ENCODE results near the gene SVIL.
"Not testable (repeated sequence)": the region's sequence is repeated elsewhere in the genome, so short reads cannot be mapped to it uniquely, and the experiment has no call there.

Gene SVIL

GRCh38 chr10:29648983-29649268, 14.2 kb upstream of the SVIL start:
- DNase-seq (ENCODE audit: low read depth): no peak

GRCh38 chr10:29648114-29648982, 13.6 kb upstream of the SVIL start:
- no peak for DNase-seq (ENCODE audit: low read depth)

- no peak for DNase-seq (ENCODE audit: low read depth)
Observed at GRCh38 chr10:29647478-29647877, 12.7 kb upstream of the SVIL start.

- no peak for DNase-seq (ENCODE audit: low read depth)
Observed at GRCh38 chr10:29646960-29647461, 12.2 kb upstream of the SVIL start.

GRCh38 chr10:29646238-29646902, 11.6 kb upstream of the SVIL start:
- no peak for DNase-seq (ENCODE audit: low read depth)

- DNase-seq (ENCODE audit: low read depth): no peak
Observed at GRCh38 chr10:29643771-29644501, 9.2 kb upstream of the SVIL start.

- DNase-seq (ENCODE audit: low read depth): no peak
Observed at GRCh38 chr10:29642990-29643389, 8.2 kb upstream of the SVIL start.

GRCh38 chr10:29637537-29637936, 2.8 kb upstream of the SVIL start:
- no peak for DNase-seq (ENCODE audit: low read depth)

GRCh38 chr10:29636178-29636577, 1.4 kb upstream of the SVIL start:
- no peak for DNase-seq (ENCODE audit: low read depth)

GRCh38 chr10:29635711-29636144, 957 bp upstream of the SVIL start:
- no peak for DNase-seq (ENCODE audit: low read depth)

GRCh38 chr10:29634105-29634504, 666 bp downstream of the SVIL start:
- no peak for DNase-seq (ENCODE audit: low read depth)

GRCh38 chr10:29631049-29631339, 3.8 kb downstream of the SVIL start:
- no peak for DNase-seq (ENCODE audit: low read depth)

GRCh38 chr10:29630205-29631048, 4.3 kb downstream of the SVIL start:
- no peak for DNase-seq (ENCODE audit: low read depth)

GRCh38 chr10:29628912-29629526, 5.8 kb downstream of the SVIL start:
- DNase-seq (ENCODE audit: low read depth): no peak

GRCh38 chr10:29628311-29628710, 6.5 kb downstream of the SVIL start:
- DNase-seq (ENCODE audit: low read depth): no peak

GRCh38 chr10:29627201-29628132, 7.3 kb downstream of the SVIL start:
- DNase-seq (ENCODE audit: low read depth): no peak

- DNase-seq (ENCODE audit: low read depth): not testable (repeated sequence)
Observed at GRCh38 chr10:29624357-29624756, 10.4 kb downstream of the SVIL start.

GRCh38 chr10:29623797-29624196, 11.0 kb downstream of the SVIL start:
- no peak for DNase-seq (ENCODE audit: low read depth)

- DNase-seq (ENCODE audit: low read depth): no peak
Observed at GRCh38 chr10:29622382-29622922, 12.3 kb downstream of the SVIL start.

- no peak for DNase-seq (ENCODE audit: low read depth)
Observed at GRCh38 chr10:29621161-29621560, 13.6 kb downstream of the SVIL start.

All from stimulated activated CD8-positive, alpha-beta memory T cell treated with anti-CD3 and anti-CD28 coated beads, Interleukin-15, amount 100 ng/mL, for 24 hours (primary cell).